GM12874 (cell line): ENCODE measurements around the gene CHRNA9.

Experiments
- TF ChIP-seq, protein P1 (sequence below): IDR thresholded peaks from 2 replicates; pipeline ENCODE4 v1.5.1; 2011; ENCODE audit warnings: low read depth, mild to moderate bottlenecking, control low read depth, low read length, moderate library complexity; ENCODE audit not compliant: insufficient read depth

Gene CHRNA9

DNA sequence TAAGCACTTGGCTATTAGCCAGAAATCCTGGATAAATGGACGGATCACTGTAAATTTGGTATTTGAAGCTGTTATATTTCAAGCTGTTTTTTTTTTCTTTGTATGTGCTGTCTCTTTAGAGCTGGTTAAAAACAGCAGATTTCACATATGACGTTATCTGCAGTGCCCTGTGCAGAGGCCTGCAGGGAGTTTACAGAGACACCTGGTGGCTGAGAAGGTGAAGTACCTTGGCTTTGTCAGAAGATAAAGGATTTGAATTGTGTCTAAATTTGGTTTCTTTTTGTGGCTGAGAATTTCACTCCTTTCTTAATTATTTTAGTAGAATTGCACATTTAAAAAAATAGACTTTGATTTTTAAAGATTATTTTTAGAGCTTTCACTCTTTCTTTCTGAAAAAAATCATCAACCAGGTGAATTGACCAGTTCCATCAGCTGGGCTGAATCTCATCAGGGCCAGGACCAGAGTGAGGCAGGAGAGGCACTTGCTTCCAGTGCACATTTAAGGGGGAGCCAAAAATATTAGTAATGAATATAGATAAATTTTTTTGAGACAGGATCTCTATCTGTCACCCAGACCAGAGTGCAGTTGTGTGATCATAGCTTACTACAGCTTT lies 9.6 kb upstream of the CHRNA9 start:
- TF ChIP-seq, protein P1, sequence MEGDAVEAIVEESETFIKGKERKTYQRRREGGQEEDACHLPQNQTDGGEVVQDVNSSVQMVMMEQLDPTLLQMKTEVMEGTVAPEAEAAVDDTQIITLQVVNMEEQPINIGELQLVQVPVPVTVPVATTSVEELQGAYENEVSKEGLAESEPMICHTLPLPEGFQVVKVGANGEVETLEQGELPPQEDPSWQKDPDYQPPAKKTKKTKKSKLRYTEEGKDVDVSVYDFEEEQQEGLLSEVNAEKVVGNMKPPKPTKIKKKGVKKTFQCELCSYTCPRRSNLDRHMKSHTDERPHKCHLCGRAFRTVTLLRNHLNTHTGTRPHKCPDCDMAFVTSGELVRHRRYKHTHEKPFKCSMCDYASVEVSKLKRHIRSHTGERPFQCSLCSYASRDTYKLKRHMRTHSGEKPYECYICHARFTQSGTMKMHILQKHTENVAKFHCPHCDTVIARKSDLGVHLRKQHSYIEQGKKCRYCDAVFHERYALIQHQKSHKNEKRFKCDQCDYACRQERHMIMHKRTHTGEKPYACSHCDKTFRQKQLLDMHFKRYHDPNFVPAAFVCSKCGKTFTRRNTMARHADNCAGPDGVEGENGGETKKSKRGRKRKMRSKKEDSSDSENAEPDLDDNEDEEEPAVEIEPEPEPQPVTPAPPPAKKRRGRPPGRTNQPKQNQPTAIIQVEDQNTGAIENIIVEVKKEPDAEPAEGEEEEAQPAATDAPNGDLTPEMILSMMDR: peak; percentile 73

DNA sequence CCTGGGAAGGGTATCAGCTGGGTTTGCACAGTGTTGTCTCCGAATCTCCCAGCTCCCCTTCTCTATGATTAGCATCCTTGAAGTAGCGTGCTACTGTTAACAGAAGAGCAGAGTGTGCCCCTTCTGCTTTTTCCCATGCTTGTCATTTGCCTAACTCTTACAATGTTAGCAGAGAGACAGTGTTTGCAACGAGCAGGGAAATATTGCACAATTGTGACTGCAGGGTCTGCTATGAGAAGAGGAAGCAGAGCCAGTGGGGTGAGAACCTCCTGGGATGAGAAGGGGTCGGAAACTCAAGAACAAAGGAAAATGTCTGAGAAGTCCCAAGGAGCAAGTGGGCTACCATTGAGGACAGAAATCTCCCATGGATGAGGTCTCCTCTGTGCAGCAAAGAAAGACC lies 7.8 kb upstream of the CHRNA9 start:
- TF ChIP-seq, protein P1: no peak

DNA sequence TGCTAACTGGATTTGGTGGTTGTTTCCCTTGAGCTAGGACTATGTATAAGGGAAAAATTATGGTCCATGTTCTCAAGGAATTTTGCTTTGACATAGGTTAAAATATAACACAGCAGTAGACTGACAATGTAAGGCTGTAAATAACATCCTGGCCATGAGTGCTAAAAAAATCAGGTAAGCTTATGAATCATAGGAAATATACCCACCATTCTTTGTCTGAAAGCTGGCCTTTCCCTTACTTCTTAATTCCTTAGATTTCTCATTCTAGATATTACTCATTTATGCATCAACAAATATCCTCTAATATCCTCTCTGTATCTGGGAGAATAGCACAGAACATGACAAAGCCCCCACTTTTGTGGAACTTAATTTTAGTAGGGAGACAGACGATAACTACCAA lies 6.8 kb upstream of the CHRNA9 start:
- TF ChIP-seq, protein P1: no peak

DNA sequence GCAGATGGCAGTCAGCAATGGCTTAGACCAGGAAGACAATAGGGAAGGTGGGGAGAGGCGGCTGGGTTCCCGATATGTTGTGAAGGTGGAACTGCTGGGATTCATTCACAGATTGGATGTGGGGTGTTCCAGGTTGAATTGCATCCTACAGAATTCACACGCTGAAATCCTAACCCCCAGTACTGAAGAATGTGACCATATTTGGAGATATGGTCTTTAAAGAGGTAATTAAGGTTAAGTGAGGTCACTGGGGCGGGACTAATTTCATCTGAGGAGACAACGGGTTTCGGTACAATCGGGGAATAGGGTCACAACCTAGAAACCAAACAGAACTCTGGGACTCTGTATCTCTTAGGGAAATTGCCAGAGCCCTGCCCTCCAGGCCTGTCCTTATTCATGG lies 5.3 kb upstream of the CHRNA9 start:
- TF ChIP-seq, protein P1: no peak

DNA sequence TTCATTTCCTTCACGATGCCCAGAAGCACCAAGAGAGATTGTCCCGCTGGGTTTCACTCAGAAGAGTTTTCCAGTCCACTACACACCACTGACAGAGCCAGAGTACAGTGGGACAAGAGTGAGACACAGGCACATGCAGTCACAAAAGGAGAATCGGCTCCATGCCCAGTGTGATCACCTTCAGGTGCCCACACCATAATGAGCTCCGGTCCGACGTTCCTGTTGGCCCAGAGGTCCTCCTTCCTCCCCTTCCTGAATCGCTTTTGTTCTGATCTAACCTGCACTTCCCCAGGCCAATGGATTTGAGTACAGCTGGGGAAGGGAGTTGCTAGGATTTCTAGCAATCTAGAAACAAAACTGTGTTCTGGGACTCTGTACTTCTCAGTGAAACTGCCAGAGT lies 4.6 kb upstream of the CHRNA9 start:
- TF ChIP-seq, protein P1: no peak

DNA sequence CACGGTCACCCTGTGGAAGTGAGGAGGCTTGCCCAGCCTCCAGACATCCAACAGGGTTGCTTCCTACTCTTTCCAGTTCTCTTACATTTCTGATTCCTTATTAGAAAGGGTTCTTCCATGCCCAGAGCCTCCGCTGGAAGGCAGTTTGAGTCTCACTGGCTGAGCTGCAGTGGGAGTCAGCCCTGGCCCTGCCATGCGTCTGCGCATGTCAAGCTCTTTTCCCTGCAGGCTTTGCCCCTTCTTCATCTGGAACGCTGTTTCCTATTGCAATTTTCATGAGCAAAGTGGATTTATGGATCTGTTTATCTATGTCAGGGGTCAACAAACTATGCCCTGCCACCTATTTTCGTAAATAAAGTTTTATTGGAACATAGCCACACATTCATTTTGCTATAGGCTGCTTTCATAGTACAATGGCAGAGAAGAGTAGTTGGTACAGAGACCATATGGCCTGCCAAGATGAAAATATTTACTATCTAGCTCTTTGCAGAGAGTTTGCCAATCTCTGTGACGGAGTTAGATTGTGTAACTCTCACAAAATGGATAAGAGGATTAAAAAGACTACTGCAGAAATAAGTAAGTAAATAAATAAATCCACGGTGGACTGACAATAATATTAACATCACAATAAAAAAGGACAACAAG lies 3.9 kb upstream of the CHRNA9 start:
- TF ChIP-seq, protein P1: no peak

DNA sequence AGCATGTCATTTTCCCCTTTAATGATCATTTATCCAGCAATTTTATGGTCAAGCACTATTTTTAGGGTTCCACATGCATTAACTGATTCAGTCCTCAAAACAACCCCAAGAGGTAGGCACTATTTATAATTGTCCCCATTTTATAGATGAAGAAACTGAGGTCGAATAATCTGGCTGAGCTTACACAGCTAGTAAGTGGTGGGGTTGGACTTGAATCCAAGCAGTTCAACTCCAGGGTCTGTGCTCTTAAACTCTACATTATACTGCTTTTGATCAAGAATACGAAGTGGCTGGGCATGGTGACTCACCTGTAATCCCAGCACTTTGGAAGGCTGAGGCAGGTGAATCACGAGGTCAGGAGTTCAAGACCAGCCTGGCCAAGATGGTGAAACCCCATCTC lies 3.2 kb upstream of the CHRNA9 start:
- TF ChIP-seq, protein P1: no peak
